Measurements from ENCODE around the gene HOXB2. TPM values are rescaled to one million over a fixed set of nuclear protein-coding genes. Genes with fewer than 3 reads are reported as not detected.

Gene HOXB2
- total RNA-seq, 1 experiment from 2014 or later, result 0.31 TPM

- ChIA-PET POLR2A (ENCODE audit: unreplicated experiment) (interaction anchor here (0.7 kb wide), 1 partner anchor 53 kb away, joined by 3 read pairs; no protein-coding TSS in a partner anchor), CTCF (interaction anchor here (0.6 kb wide), 1 partner anchor 1818 kb away, joined by 3 read pairs; no protein-coding TSS in a partner anchor)
- Histone ChIP-seq H3K27me3 (ENCODE audit: insufficient read depth, low read depth) (no peaks in the 10 kb centered on the region), H3F3A (ENCODE audit: insufficient read depth, low read depth) (peaks cover 24% of the 10 kb centered on the region), H3K36me3 (ENCODE audit: low read depth) (no peaks in the 10 kb centered on the region), H2AFZ (no peak overlapping the region), H3K4me1 (replicated peaks; ENCODE audit: insufficient read depth) (peaks cover 22% of the 10 kb centered on the region), H3K79me2 (ENCODE audit: low read depth) (no peaks in the 10 kb centered on the region), H4K20me1 (ENCODE audit: insufficient read depth) (no peaks in the 10 kb centered on the region), H3K4me3 (no peak overlapping the region), H3K9me2 (ENCODE audit: insufficient read depth) (no peaks in the 10 kb centered on the region), H3K4me2 (no peak overlapping the region), H3K9me3 (ENCODE audit: insufficient read depth, low read depth) (no peaks in the 10 kb centered on the region), H3K27ac (no peak overlapping the region)
- no peak for DNase-seq
- intact Hi-C loops (cut with micrococcal nuclease; ENCODE audit: unreplicated experiment), result no loop called here
- no TSS peak for BruUV-seq (replicated peaks)
- no peak for TF ChIP-seq EZH2 (IDR thresholded peaks at IDR 0.05; ENCODE audit: low read depth)
- TF ChIP-seq CTCF (conservative IDR thresholded peaks at IDR 0.05), result no peak
Measured at GRCh38 chr17:48513666-48514455, 31.0 kb downstream of the HOXB2 start.

GRCh38 chr17:48513097-48513496 lies 31.8 kb downstream of the HOXB2 start:
- Histone ChIP-seq H3F3A (ENCODE audit: insufficient read depth, low read depth) (peaks cover 24% of the 10 kb centered on the region), H3K9me3 (ENCODE audit: insufficient read depth, low read depth) (no peaks in the 10 kb centered on the region), H3K27me3 (ENCODE audit: insufficient read depth, low read depth) (no peaks in the 10 kb centered on the region), H3K79me2 (ENCODE audit: low read depth) (no peaks in the 10 kb centered on the region), H3K4me1 (replicated peaks; ENCODE audit: insufficient read depth) (peaks cover 22% of the 10 kb centered on the region), H2AFZ (no peak overlapping the region), H4K20me1 (ENCODE audit: insufficient read depth) (no peaks in the 10 kb centered on the region), H3K9me2 (ENCODE audit: insufficient read depth) (no peaks in the 10 kb centered on the region), H3K36me3 (ENCODE audit: low read depth) (no peaks in the 10 kb centered on the region), H3K4me2 (no peak overlapping the region), H3K27ac (no peak overlapping the region), H3K4me3 (no peak overlapping the region)
- DNase-seq, result no peak
- intact Hi-C loops (cut with micrococcal nuclease; ENCODE audit: unreplicated experiment), result no loop called here
- no TSS peak for BruUV-seq (replicated peaks)
- POLR2A ChIA-PET (ENCODE audit: unreplicated experiment), result no interaction called here
- CTCF ChIA-PET, result interaction anchor here (0.6 kb wide), 1 partner anchor 1819 kb away, joined by 3 read pairs; no protein-coding TSS in a partner anchor
- TF ChIP-seq CTCF (conservative IDR thresholded peaks at IDR 0.05) (no peak), EZH2 (IDR thresholded peaks at IDR 0.05; ENCODE audit: low read depth) (no peak)

GRCh38 chr17:48510761-48511604 lies 33.9 kb downstream of the HOXB2 start:
- H3K9me3 ChIP-seq (ENCODE audit: insufficient read depth, low read depth), result no peaks in the 10 kb centered on the region
- H3K27me3 ChIP-seq (ENCODE audit: insufficient read depth, low read depth), result no peaks in the 10 kb centered on the region
- intact Hi-C loops (cut with micrococcal nuclease; ENCODE audit: unreplicated experiment), result no loop called here
- no peaks in the 10 kb centered on the region for H4K20me1 ChIP-seq (ENCODE audit: insufficient read depth)
- H3K4me2 ChIP-seq, result no peak overlapping the region
- ChIA-PET CTCF (interaction anchor here (0.6 to 0.7 kb wide), 2 partner anchors 98 to 175 kb away, joined by 3 to 4 read pairs; no protein-coding TSS in a partner anchor), POLR2A (ENCODE audit: unreplicated experiment) (no interaction called here)
- H3F3A ChIP-seq (ENCODE audit: insufficient read depth, low read depth), result peaks cover 26% of the 10 kb centered on the region
- no peak overlapping the region for H3K4me3 ChIP-seq
- no TSS peak for BruUV-seq (replicated peaks)
- H3K9me2 ChIP-seq (ENCODE audit: insufficient read depth), result no peaks in the 10 kb centered on the region
- peak in 1 of 2 experiments; percentile 84 for DNase-seq
- no peak overlapping the region for H2AFZ ChIP-seq
- no peak overlapping the region for H3K27ac ChIP-seq
- H3K36me3 ChIP-seq (ENCODE audit: low read depth), result no peaks in the 10 kb centered on the region
- H3K79me2 ChIP-seq (ENCODE audit: low read depth), result no peaks in the 10 kb centered on the region
- peaks cover 29% of the 10 kb centered on the region for H3K4me1 ChIP-seq (replicated peaks; ENCODE audit: insufficient read depth)
- TF ChIP-seq CTCF (conservative IDR thresholded peaks at IDR 0.05) (no peak), EZH2 (IDR thresholded peaks at IDR 0.05; ENCODE audit: low read depth) (no peak)
